ENCODE measurements around the gene CD70.

GRCh38 chr19:6586726-6587092 lies 4.2 kb downstream of the CD70 start:
- no peak for TF ChIP-seq POLR2AphosphoS5 (IDR thresholded peaks at IDR 0.05; ENCODE audit: low read depth, low read length)
- no peak for TF ChIP-seq SIN3A (IDR thresholded peaks at IDR 0.05; ENCODE audit: borderline replicate concordance, insufficient read depth, low read length)
- no peak for TF ChIP-seq TAF1 (IDR thresholded peaks at IDR 0.05; ENCODE audit: borderline replicate concordance, insufficient read depth, low read length)
- TF ChIP-seq REST (IDR thresholded peaks at IDR 0.05; ENCODE audit: insufficient read depth in 1 of 2, low read depth in 2 of 2, low read length in 2 of 2) = no peak
